WTC11 (cell line): ENCODE measurements around the gene COL16A1. TPM values are rescaled to one million over a fixed set of nuclear protein-coding genes. Genes with fewer than 3 reads are reported as not detected.

Experiments used
- ATAC-seq: fragments of 200-7000 bp; cut with Tn5 transposase; 2 replicates; pipeline ENCODE4 v1.10.0; 2021; ENCODE audit warnings: mild to moderate bottlenecking, moderate library complexity
- CTCF ChIA-PET: fragments of 300-600 bp; sonication (Branson Sonifier 250); formaldehyde crosslinking; loops from one replicate; lab custom pipeline; 2021; ENCODE audit warnings: antibody characterized with exemption; lab: Charles Lee
- POLR2A ChIA-PET: fragments of 350-600 bp; sonication (Branson Sonifier 250); formaldehyde crosslinking; loops from one replicate; lab custom pipeline; 2021; ENCODE audit warnings: antibody characterized with exemption; lab: Charles Lee
- DNase-seq: peaks from one replicate; pipeline ENCODE4 v3.0.0; 2021; ENCODE audit warnings: low spot score
- H3K27ac Mint-ChIP-seq: 2 replicates; pipeline ENCODE4 v1.8.0; 2021; ENCODE audit warnings: mixed read lengths
- H3K27me3 Mint-ChIP-seq: 2 replicates; pipeline ENCODE4 v1.8.0; 2021; ENCODE audit warnings: low read depth, mild to moderate bottlenecking, moderate library complexity, mixed read lengths
- H3K36me3 Mint-ChIP-seq: 2 replicates; pipeline ENCODE4 v1.8.0; 2021; ENCODE audit warnings: mixed read lengths
- H3K4me1 Mint-ChIP-seq: 2 replicates; pipeline ENCODE4 v1.8.0; 2022; ENCODE audit warnings: mixed read lengths
- H3K4me3 Mint-ChIP-seq: 2 replicates; pipeline ENCODE4 v1.8.0; 2021; ENCODE audit warnings: mild to moderate bottlenecking, moderate library complexity, mixed read lengths
- H3K9me3 Mint-ChIP-seq: 2 replicates; pipeline ENCODE4 v1.8.0; 2021; ENCODE audit warnings: mixed read lengths
- AFF4 ChIP-seq: sonication (generic); formaldehyde crosslinking; IDR thresholded peaks from 2 replicates; pipeline ENCODE4 v1.8.1; 2023; ENCODE audit warnings: mild to moderate bottlenecking, missing genetic modification reagents, borderline replicate concordance
- ATF1 ChIP-seq: sonication (generic); formaldehyde crosslinking; IDR thresholded peaks from 2 replicates; pipeline ENCODE4 v1.8.1; 2023; ENCODE audit warnings: mild to moderate bottlenecking, moderate library complexity, missing genetic modification reagents
- CREM ChIP-seq: sonication (generic); formaldehyde crosslinking; IDR thresholded peaks from 2 replicates; pipeline ENCODE4 v1.8.1; 2022; ENCODE audit warnings: mild to moderate bottlenecking, missing genetic modification reagents, moderate library complexity
- E2F5 ChIP-seq: sonication (generic); formaldehyde crosslinking; IDR thresholded peaks from 2 replicates; pipeline ENCODE4 v1.8.1; 2022; ENCODE audit warnings: mild to moderate bottlenecking, moderate library complexity, missing genetic modification reagents
- FOXJ3 ChIP-seq: sonication (generic); formaldehyde crosslinking; IDR thresholded peaks from 2 replicates; pipeline ENCODE4 v1.9.0; 2021; ENCODE audit warnings: missing genetic modification reagents, mild to moderate bottlenecking, borderline replicate concordance
- IRF1 ChIP-seq: sonication (generic); formaldehyde crosslinking; IDR thresholded peaks from 2 replicates; pipeline ENCODE4 v1.8.0; 2023; ENCODE audit warnings: missing genetic modification reagents
- MXD4 ChIP-seq: fragments of 250-450 bp; sonication (Bioruptor Pico); IDR thresholded peaks from 2 replicates; pipeline ENCODE4 v1.8.0; 2021; ENCODE audit warnings: mild to moderate bottlenecking, moderate library complexity, borderline replicate concordance
- NFATC4 ChIP-seq: fragments of 250-450 bp; sonication (Bioruptor Pico); IDR thresholded peaks from 2 replicates; pipeline ENCODE4 v1.9.0; 2021; ENCODE audit warnings: mild to moderate bottlenecking
- NFE2L1 ChIP-seq: sonication (generic); formaldehyde crosslinking; IDR thresholded peaks from 2 replicates; pipeline ENCODE4 v1.8.1; 2023; ENCODE audit warnings: missing genetic modification reagents
- SOX15 ChIP-seq: fragments of 250-450 bp; sonication (Bioruptor Pico); IDR thresholded peaks from 2 replicates; pipeline ENCODE4 v1.9.0; 2021; ENCODE audit warnings: mild to moderate bottlenecking
- TEAD1 ChIP-seq: sonication (generic); formaldehyde crosslinking; IDR thresholded peaks from 2 replicates; pipeline ENCODE4 v1.8.0; 2022; ENCODE audit warnings: mild to moderate bottlenecking, missing genetic modification reagents
- TEAD4 ChIP-seq: sonication (generic); formaldehyde crosslinking; IDR thresholded peaks from 2 replicates; pipeline ENCODE4 v1.8.0; 2022; ENCODE audit warnings: mild to moderate bottlenecking, missing genetic modification reagents
- TP53 ChIP-seq: sonication (generic); formaldehyde crosslinking; IDR thresholded peaks from 2 replicates; pipeline ENCODE4 v1.8.1; 2023; ENCODE audit warnings: mild to moderate bottlenecking, missing genetic modification reagents
- ZBTB21 ChIP-seq: sonication (generic); formaldehyde crosslinking; IDR thresholded peaks from 2 replicates; pipeline ENCODE4 v1.8.1; 2023; ENCODE audit warnings: mild to moderate bottlenecking, missing genetic modification reagents, borderline replicate concordance
- ZMAT4 ChIP-seq: fragments of 250-450 bp; sonication (Bioruptor Pico); IDR thresholded peaks from 2 replicates; pipeline ENCODE4 v1.9.0; 2021; ENCODE audit warnings: mild to moderate bottlenecking
- ZNF121 ChIP-seq: sonication (generic); formaldehyde crosslinking; IDR thresholded peaks from 2 replicates; pipeline ENCODE4 v1.8.0; 2023; ENCODE audit warnings: missing genetic modification reagents
- ZNF219 ChIP-seq: sonication (generic); formaldehyde crosslinking; IDR thresholded peaks from 2 replicates; pipeline ENCODE4 v1.8.0; 2023; ENCODE audit warnings: missing genetic modification reagents, mild to moderate bottlenecking, borderline replicate concordance
- ZNF281 ChIP-seq: sonication (generic); formaldehyde crosslinking; IDR thresholded peaks from 2 replicates; pipeline ENCODE4 v1.8.0; 2023; ENCODE audit warnings: mild to moderate bottlenecking, missing genetic modification reagents
- ZNF425 ChIP-seq: fragments of 250-450 bp; sonication (Bioruptor Pico); conservative IDR thresholded peaks from 2 replicates; pipeline ENCODE4 v1.9.0; 2021; ENCODE audit warnings: mild to moderate bottlenecking
- total RNA-seq: library from RNA; stranded (reverse); gene quantifications from 3 replicates; pipeline ENCODE4 v1.2.3, GENCODE V29; 2021

Gene COL16A1
- total RNA-seq, 1 experiment from 2014 or later = 8.8 TPM

GRCh38 chr1:31674626-31675025 lies 29.2 kb downstream of the COL16A1 start:
- POLR2A ChIA-PET = no interaction called here
- TF ChIP-seq AFF4 (CRISPR knock-in tag) (no peak), E2F5 (no peak), ZNF281 (CRISPR knock-in tag) (no peak), ZNF121 (CRISPR knock-in tag) (no peak), TEAD1 (no peak), ZBTB21 (CRISPR knock-in tag) (no peak), NFATC4 (CRISPR knock-in tag) (no peak), CREM (CRISPR knock-in tag) (no peak), SOX15 (no peak), ZMAT4 (CRISPR knock-in tag) (no peak), ATF1 (CRISPR knock-in tag) (no peak), MXD4 (CRISPR knock-in tag) (no peak), IRF1 (CRISPR knock-in tag) (no peak), TEAD4 (CRISPR knock-in tag) (no peak), FOXJ3 (CRISPR knock-in tag) (no peak), TP53 (CRISPR knock-in tag) (no peak), NFE2L1 (CRISPR knock-in tag) (no peak), ZNF219 (CRISPR knock-in tag) (no peak), ZNF425 (CRISPR knock-in tag) (no peak)
- TF ChIP-seq, all 79 proteins: peak for 0
- Mint-ChIP-seq H3K9me3 (no peaks in the 10 kb centered on the region), H3K27me3 (no peaks in the 10 kb centered on the region), H3K4me1 (peaks cover 12% of the 10 kb centered on the region), H3K4me3 (no peak overlapping the region), H3K36me3 (no peaks in the 10 kb centered on the region), H3K27ac (no peak overlapping the region)
- no peak for DNase-seq
- CTCF ChIA-PET = interaction anchor here (0.8 to 1.8 kb wide), 4 partner anchors 10 to 114 kb away, joined by 3 to 10 read pairs (median 6); no protein-coding TSS in a partner anchor
- peak; percentile 12; the same call in 1 of the 2 replicates for ATAC-seq
